Vagina (tissue), 2 donors: ENCODE data around the gene GPR35. TPM values are rescaled to one million over a fixed set of nuclear protein-coding genes. Genes with fewer than 3 reads are reported as not detected.

Experiments used
- DNase-seq, 2 donors: peaks; one replicate each; pipeline ENCODE4 v3.0.0-alpha.2; 2017; ENCODE audit errors: extremely low spot score in 2 of 2
- H3K27ac ChIP-seq: fragments of 200-600 bp; sonication (generic); one replicate; pipeline ENCODE4 v1.5.1; 2019
- H3K27me3 ChIP-seq: fragments of 200-600 bp; sonication (generic); one replicate; pipeline ENCODE4 v1.5.1; 2019
- H3K36me3 ChIP-seq, 2 donors: fragments of 200-600 bp; sonication (generic); one replicate each; pipeline ENCODE4 v1.5.1; 2017 to 2019
- H3K4me1 ChIP-seq: fragments of 200-600 bp; sonication (generic); one replicate; pipeline ENCODE4 v1.5.1; 2019
- H3K4me3 ChIP-seq, 2 donors: fragments of 200-600 bp; sonication (generic); 1 replicate in 1 of 2; 2 replicates in 1 of 2; pipeline ENCODE4 v1.5.1; 2016 to 2019
- H3K9me3 ChIP-seq: fragments of 200-600 bp; sonication (generic); one replicate; pipeline ENCODE4 v1.5.1; 2019
- POLR2A ChIP-seq, 2 donors: fragments of 450-650 bp; IDR thresholded peaks; one replicate each; pipeline ENCODE4 v1.6.1; 2017; ENCODE audit warnings: antibody characterized with exemption in 2 of 2, mild to moderate bottlenecking in 2 of 2, moderate library complexity in 2 of 2
- POLR2AphosphoS5 ChIP-seq, 2 donors: sonication (generic); formaldehyde crosslinking; IDR thresholded peaks; one replicate each; pipeline ENCODE4 v1.9.0; 2017; ENCODE audit warnings: antibody characterized with exemption in 2 of 2, mild to moderate bottlenecking in 2 of 2, low read depth in 1 of 2; ENCODE audit not compliant: insufficient read depth in 1 of 2
- intact Hi-C: fragments of 100-400 bp; cut with DNase I; formaldehyde crosslinking; loops from one replicate; pipeline ENCODE4 v1.15.1; 2023
- total RNA-seq: library from RNA; depleted of rRNA; stranded (reverse); fragments of >200 nt; gene quantifications from one replicate; pipeline ENCODE4 v1.2.3, GENCODE V29; 2016
- TF ChIP-seq, protein P1 (sequence below), 3 experiments: fragments of 450-650 bp in 2 of 3; fragments of 200-600 bp in 1 of 3; sonication (generic) in 1 of 3; IDR thresholded peaks; one replicate each; pipeline ENCODE4 v1.5.1; 2017 to 2019; ENCODE audit warnings: antibody characterized with exemption in 3 of 3, mild to moderate bottlenecking in 2 of 3, moderate library complexity in 2 of 3

GPR35 gene
- total RNA-seq, 1 donor from 2014 or later = 3.9 TPM

DNA sequence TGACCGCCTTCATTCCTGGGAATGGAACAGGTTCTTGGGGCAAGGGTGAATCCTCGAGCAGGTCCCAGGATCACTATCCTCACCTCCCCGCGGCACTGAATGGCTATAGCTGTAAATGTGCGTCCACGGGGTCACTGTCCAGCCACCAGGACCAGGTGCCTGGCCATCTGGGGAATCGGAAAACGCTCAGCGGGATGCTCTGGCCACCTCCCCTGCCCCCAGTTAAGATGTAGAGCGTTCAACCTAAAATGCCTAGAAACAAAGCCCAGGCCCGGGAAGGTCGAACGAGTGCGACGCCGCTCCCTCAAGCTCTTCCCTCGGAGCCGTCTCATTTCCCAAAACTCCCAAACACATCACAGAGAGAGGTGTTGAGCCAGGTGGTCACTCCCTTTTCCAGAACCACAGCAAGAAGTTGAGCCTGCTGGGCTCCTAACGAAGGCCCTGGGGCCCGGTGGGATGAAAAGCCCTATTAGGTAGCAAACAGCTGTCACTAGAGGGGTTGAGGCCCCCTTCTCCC, 39.5 kb upstream of the GPR35 start:
- Histone ChIP-seq H3K4me1 (peaks cover 44% of the 10 kb centered on the region), H3K27ac (peak overlapping the region; percentile 90), H3K9me3 (no peaks in the 10 kb centered on the region), H3K27me3 (no peaks in the 10 kb centered on the region), H3K36me3 (peaks cover 0 to 20% of the 10 kb centered on the region in 2 donors), H3K4me3 (peak overlapping the region; percentile 77 to 96)
- DNase-seq = no peak
- no peak for TF ChIP-seq POLR2AphosphoS5 (IDR thresholded peaks at IDR 0.05; ENCODE audit: insufficient read depth in 1 of 2, low read depth in 1 of 2)
- no peak for TF ChIP-seq POLR2A (IDR thresholded peaks at IDR 0.05)
- TF ChIP-seq, protein P1, sequence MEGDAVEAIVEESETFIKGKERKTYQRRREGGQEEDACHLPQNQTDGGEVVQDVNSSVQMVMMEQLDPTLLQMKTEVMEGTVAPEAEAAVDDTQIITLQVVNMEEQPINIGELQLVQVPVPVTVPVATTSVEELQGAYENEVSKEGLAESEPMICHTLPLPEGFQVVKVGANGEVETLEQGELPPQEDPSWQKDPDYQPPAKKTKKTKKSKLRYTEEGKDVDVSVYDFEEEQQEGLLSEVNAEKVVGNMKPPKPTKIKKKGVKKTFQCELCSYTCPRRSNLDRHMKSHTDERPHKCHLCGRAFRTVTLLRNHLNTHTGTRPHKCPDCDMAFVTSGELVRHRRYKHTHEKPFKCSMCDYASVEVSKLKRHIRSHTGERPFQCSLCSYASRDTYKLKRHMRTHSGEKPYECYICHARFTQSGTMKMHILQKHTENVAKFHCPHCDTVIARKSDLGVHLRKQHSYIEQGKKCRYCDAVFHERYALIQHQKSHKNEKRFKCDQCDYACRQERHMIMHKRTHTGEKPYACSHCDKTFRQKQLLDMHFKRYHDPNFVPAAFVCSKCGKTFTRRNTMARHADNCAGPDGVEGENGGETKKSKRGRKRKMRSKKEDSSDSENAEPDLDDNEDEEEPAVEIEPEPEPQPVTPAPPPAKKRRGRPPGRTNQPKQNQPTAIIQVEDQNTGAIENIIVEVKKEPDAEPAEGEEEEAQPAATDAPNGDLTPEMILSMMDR (IDR thresholded peaks at IDR 0.05) = no peak
- intact Hi-C loops = no loop called here

DNA sequence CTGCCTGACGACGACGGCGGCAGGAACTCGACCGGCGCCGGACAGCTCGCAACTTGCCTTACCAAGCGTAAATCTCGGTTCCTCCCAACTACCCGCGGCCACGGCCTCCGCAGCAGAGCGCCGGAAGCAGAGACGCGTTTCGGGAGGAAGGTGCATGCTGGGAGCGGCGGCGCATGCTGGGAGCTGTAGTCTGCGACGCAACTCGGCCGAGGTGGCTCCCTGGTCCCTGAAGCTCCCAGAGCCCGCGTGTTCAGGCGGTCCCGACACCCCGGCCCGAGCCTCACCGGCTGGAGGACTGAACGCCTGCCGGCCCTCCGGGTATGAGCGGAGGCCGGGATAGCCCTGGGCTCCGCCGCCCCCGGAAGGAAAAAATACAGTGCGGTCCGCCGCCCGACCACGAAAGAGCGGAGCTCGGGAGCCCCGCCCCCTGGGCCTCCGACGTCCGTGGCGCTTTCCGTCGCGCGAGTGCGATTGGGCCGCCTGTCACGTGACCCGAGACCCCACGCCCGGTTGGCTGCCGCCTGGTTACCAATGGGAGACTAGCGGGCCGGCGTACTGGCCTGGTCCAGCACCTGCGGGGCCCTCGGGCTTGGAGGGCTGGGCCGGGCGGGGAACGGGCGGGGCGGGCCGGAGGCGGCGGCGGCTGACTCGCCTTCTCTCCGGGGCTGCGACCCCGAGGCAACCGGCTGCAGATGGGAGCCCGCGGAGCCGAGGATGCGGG, 38.9 kb upstream of the GPR35 start, which contains the start of gene CAPN10:
Gene CAPN10 (plus strand): TSS at position 537 of the 721 bp plus-strand sequence. CDS start 178 bp downstream, at position 715.
- Histone ChIP-seq H3K36me3 (peaks cover 0 to 22% of the 10 kb centered on the region in 2 donors), H3K4me1 (peaks cover 43% of the 10 kb centered on the region), H3K27me3 (no peaks in the 10 kb centered on the region), H3K27ac (peak within 1 kb of the TSS; percentile 90), H3K9me3 (no peaks in the 10 kb centered on the region), H3K4me3 (peak within 1 kb of the TSS; percentile 77 to 96)
- peak in 1 of 2 donors; percentile 97 for DNase-seq
- intact Hi-C loops = no loop called here
- TF ChIP-seq POLR2A (IDR thresholded peaks at IDR 0.05) (no peak), POLR2AphosphoS5 (IDR thresholded peaks at IDR 0.05; ENCODE audit: insufficient read depth in 1 of 2, low read depth in 1 of 2) (peak; percentile 91 to 94)
- TF ChIP-seq, protein P1 (IDR thresholded peaks at IDR 0.05) = peak in 1 of 3 experiments; percentile 10

DNA sequence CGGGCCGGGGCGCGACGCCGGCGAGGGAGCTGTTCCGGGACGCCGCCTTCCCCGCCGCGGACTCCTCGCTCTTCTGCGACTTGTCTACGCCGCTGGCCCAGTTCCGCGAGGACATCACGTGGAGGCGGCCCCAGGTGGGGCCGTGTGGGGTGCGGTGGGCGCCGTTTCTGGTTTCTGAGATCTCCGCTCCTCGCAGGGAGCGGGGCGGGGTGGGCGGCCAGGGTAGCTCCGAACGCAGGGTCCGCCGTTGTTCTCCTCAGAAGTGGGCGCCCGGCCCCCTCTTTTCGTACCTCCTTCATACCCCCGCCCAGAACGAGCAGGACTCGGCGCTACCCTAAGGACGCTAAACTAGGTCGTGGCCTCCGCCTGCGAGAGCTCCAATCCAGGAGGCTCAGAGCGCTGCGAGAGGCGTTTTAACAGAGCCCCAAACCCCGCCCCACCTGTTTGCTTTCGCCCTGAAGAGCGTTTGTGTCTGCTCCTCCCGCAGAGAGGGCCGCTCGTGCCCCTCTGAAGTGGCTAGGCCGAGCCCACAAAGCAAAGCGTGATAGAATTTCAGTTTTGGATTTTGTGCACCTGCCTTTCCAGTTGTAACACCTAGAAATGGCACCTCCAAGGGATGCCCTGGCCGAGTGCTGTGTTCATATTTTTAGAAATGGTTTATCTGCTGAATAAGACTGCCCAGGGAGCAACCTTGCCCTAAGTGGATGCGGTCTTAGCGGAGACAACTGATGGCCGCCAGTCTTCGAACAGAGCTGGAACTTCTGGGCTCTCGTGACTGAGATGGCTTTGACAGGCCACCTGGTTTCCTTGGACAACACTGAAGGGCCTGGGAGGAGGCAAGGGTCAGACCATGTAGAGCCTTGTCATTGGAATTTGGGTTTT, 38.1 kb upstream of the GPR35 start:
- no peaks in the 10 kb centered on the region for H3K9me3 ChIP-seq
- intact Hi-C loops = no loop called here
- peak overlapping the region; percentile 90 for H3K27ac ChIP-seq
- H3K4me1 ChIP-seq = peaks cover 43% of the 10 kb centered on the region
- H3K27me3 ChIP-seq = no peaks in the 10 kb centered on the region
- DNase-seq = no peak
- H3K36me3 ChIP-seq = peaks cover 0 to 21% of the 10 kb centered on the region in 2 donors
- H3K4me3 ChIP-seq = peak overlapping the region; percentile 77 to 96
- TF ChIP-seq POLR2A (IDR thresholded peaks at IDR 0.05) (no peak), POLR2AphosphoS5 (IDR thresholded peaks at IDR 0.05; ENCODE audit: insufficient read depth in 1 of 2, low read depth in 1 of 2) (no peak)
- TF ChIP-seq, protein P1 (IDR thresholded peaks at IDR 0.05) = no peak

DNA sequence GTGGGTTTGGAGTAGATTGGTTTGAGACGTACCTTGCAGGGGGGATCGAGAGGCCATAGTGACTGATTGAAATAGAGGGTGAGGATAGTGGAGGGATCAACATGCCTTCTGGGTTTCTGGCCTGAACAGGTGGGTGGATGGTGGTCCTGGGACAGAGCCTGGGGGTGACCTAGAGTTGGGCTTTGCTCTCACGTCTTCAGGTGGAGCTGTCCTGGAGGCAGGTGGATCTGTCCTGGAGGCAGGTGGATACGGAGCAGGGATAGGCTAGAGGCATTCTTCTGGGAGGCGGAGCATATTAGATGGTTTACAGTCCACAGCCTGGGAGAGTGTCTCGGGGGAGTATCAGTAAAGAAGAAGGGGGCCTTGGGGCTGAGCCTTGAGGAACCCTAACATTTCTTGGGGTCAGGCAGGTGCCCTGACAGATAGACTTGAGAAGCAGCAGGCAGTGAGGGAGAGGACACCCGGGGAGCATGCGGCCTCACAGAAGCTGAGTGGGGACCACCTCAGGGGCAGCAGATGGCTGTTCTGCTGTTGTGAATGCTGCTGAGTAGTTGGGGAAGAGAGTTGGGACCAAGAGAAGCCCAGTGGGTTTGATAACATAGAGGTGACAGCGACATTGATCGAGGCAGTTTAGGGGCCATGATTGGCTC, 37.1 kb upstream of the GPR35 start:
- intact Hi-C loops = no loop called here
- H3K27ac ChIP-seq = no peak overlapping the region
- peaks cover 0 to 21% of the 10 kb centered on the region in 2 donors for H3K36me3 ChIP-seq
- no peak for DNase-seq
- TF ChIP-seq, protein P1 (IDR thresholded peaks at IDR 0.05) = no peak
- TF ChIP-seq POLR2AphosphoS5 (IDR thresholded peaks at IDR 0.05; ENCODE audit: insufficient read depth in 1 of 2, low read depth in 1 of 2) = no peak
- no peak for TF ChIP-seq POLR2A (IDR thresholded peaks at IDR 0.05)
- H3K4me1 ChIP-seq = peaks cover 43% of the 10 kb centered on the region
- H3K27me3 ChIP-seq = no peaks in the 10 kb centered on the region
- H3K4me3 ChIP-seq = peak overlapping the region; percentile 77 to 96
- H3K9me3 ChIP-seq = no peaks in the 10 kb centered on the region
